ENCODE measurements around the gene PIK3R6. TPM values are rescaled to one million over a fixed set of nuclear protein-coding genes. Genes with fewer than 3 reads are reported as not detected.
"Not testable (repeated sequence)": the region's sequence is repeated elsewhere in the genome, so short reads cannot be mapped to it uniquely, and the experiment has no call there.

PIK3R6 gene
- total RNA-seq, 4 donors from 2014 or later = 0.88 to 14.9 (median 2.8) TPM

DNA sequence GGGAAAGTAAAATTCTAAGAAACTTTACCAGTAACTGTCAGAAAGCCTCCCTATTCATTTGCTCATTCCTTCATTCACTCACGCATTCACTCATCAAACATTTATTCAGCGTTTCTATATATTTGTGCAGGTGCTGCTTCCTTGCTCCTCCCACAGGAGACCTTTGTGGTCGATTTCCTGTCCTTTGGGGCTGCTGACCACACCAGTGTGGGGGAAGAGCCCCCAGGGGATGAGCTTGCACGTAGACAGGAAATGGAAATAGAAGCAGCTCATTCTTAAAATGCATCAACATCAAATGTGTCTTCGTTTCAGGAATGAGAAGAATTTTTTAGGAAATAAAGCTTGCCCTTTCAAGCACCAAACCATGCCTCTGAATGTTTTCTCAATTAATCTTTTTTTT is 9.6 kb downstream of the PIK3R6 start:
- Histone ChIP-seq H3K27me3 (no peaks in the 10 kb centered on the region), H3K27ac (peak overlapping the region in 1 of 4 donors; percentile 75), H3K36me3 (no peaks in the 10 kb centered on the region), H3K9me3 (no peaks in the 10 kb centered on the region), H3K4me1 (peaks cover 0 to 9% (median 3%) of the 10 kb centered on the region in 4 donors), H3K4me3 (peak overlapping the region in 1 of 4 donors; percentile 2)
- TF ChIP-seq, protein P1, sequence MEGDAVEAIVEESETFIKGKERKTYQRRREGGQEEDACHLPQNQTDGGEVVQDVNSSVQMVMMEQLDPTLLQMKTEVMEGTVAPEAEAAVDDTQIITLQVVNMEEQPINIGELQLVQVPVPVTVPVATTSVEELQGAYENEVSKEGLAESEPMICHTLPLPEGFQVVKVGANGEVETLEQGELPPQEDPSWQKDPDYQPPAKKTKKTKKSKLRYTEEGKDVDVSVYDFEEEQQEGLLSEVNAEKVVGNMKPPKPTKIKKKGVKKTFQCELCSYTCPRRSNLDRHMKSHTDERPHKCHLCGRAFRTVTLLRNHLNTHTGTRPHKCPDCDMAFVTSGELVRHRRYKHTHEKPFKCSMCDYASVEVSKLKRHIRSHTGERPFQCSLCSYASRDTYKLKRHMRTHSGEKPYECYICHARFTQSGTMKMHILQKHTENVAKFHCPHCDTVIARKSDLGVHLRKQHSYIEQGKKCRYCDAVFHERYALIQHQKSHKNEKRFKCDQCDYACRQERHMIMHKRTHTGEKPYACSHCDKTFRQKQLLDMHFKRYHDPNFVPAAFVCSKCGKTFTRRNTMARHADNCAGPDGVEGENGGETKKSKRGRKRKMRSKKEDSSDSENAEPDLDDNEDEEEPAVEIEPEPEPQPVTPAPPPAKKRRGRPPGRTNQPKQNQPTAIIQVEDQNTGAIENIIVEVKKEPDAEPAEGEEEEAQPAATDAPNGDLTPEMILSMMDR (IDR thresholded peaks at IDR 0.05) = no peak
- TF ChIP-seq POLR2A (IDR thresholded peaks at IDR 0.05) = no peak
- DNase-seq = peak in 2 of 3 donors; percentile 72

DNA sequence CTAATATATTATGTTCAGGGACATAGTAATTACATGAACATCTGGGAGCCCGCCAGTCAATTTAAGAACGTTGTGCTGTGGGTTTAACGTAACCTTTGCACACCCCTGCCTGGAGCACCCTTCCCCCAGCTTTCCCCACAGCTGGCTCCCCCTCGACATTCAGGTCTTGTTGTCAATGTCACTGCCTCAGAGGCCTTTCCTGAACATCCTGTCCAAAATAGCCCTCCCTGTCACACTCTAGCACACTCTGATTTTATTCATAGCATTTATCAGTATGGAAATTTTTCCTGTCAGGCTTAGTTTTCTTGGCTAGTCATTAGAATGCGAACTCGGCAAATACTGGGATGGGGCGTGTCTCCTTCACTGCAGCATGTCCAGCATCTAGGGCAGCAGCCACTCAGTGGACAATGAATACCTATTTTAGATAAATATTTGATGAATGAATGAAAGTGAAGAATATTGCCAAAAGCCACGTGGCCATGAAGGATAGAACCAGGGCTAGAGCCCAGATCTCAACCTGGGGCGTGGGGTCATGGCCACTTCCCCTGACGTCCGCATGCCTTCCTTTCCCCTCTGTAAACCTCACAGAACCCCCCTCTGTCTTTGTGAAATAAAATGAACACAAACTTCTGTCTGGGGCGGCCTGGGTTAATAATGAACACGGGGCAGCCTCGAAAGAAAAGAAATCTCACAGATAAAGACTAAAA is 10.5 kb downstream of the PIK3R6 start:
- H3K4me3 ChIP-seq = no peak overlapping the region
- peaks cover 0 to 9% (median 3%) of the 10 kb centered on the region in 4 donors for H3K4me1 ChIP-seq
- TF ChIP-seq, protein P1 (IDR thresholded peaks at IDR 0.05) = no peak
- no peak for TF ChIP-seq POLR2A (IDR thresholded peaks at IDR 0.05)
- H3K36me3 ChIP-seq = no peaks in the 10 kb centered on the region
- H3K27ac ChIP-seq = peak overlapping the region in 1 of 4 donors; percentile 25
- no peaks in the 10 kb centered on the region for H3K9me3 ChIP-seq
- no peaks in the 10 kb centered on the region for H3K27me3 ChIP-seq
- peak in 1 of 3 donors; percentile 40 for DNase-seq

DNA sequence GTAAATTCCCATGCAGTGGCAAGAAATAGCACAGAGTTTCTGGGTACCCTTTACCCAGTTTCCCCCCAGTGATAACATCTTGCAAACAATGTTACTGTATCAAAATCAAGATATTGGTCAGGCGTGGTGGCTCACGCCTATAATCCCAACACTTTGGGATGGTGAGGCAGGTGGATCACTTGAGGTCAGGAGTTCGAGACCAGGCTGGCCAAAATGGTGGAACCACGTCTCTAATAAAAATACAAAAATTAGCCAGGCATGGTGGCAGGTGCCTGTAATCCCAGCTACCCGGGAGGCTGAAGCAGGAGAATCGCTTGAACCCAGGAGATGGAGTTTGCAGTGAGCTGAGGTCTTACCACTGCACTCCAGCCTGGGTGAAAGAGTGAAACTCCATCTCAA is 11.3 kb downstream of the PIK3R6 start:
- not testable (repeated sequence) for H3K36me3 ChIP-seq, H3K27me3 ChIP-seq, H3K4me1 ChIP-seq, H3K27ac ChIP-seq, H3K9me3 ChIP-seq, H3K4me3 ChIP-seq
- peak in 1 of 3 donors; percentile 33 for DNase-seq

DNA sequence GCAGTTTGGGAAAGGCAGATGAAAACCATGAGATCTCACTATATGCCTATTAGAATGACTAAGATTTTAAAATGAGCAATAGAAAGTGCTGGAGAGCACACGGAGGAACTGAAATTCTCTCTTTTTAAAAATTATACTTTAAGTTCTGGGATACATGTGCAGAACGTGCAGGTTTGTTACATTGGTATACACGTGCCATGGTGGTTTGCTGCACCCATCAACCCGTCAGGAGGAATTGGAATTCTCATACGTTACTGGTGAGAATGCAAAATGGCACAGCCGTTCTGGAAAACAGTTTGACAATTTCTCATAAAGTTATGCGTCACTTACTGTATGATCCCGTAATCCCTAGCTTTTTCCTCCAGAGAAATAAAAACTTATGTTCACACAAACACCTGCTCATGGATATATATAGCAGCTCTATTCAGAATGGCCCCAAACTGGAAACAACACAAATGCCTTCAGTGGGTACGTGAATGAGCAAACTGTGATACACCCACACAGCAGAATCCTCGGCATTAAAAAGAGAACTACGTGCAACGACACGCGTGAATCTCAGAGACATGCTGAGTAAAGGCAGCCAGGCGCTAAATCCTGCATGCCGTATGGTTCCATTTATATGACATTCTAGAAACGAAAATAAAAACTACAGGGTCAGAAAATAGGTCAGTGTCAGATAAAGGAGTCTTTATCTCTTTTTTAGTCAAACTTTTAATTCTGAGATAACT is 11.8 kb downstream of the PIK3R6 start:
- Histone ChIP-seq H3K9me3 (no peaks in the 10 kb centered on the region), H3K36me3 (no peaks in the 10 kb centered on the region), H3K4me3 (no peak overlapping the region), H3K27ac (no peak overlapping the region), H3K4me1 (peaks cover 0 to 9% (median 3%) of the 10 kb centered on the region in 4 donors), H3K27me3 (no peaks in the 10 kb centered on the region)
- no peak for TF ChIP-seq POLR2A (IDR thresholded peaks at IDR 0.05)
- TF ChIP-seq, protein P1 (IDR thresholded peaks at IDR 0.05) = no peak
- peak in 2 of 3 donors; percentile 41 to 43 for DNase-seq

DNA sequence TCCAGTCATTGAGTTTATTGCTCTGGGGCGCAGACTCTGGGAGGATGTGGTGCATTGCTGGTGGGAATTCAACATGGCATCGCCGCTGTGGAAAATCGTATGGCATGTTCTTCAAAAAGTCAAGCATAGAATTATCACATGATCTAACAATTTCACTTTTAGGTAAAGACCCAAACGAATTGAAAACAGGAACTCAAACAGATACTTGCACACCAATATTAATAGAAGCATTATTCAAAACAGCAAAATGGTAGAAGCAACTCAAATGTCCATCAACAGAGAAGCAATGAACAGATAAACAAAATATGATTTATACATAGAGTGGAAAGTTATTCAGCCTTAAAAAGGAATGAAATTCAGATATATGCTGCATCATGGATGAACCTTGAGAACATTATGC is 15.9 kb downstream of the PIK3R6 start:
- Histone ChIP-seq H3K9me3 (no peaks in the 10 kb centered on the region), H3K27ac (no peak overlapping the region), H3K4me1 (no peaks in the 10 kb centered on the region), H3K36me3 (no peaks in the 10 kb centered on the region), H3K27me3 (no peaks in the 10 kb centered on the region), H3K4me3 (no peak overlapping the region)
- no peak for DNase-seq
- TF ChIP-seq POLR2A (IDR thresholded peaks at IDR 0.05) = no peak
- TF ChIP-seq, protein P1 (IDR thresholded peaks at IDR 0.05) = no peak
